Measurements from ENCODE around the gene VSIG2. TPM values are rescaled to one million over a fixed set of nuclear protein-coding genes. Genes with fewer than 3 reads are reported as not detected.
"Not testable (repeated sequence)": the region's sequence is repeated elsewhere in the genome, so short reads cannot be mapped to it uniquely, and the experiment has no call there.

The VSIG2 gene
- total RNA-seq, 1 donor from 2014 or later = 0.20 TPM

GRCh38 chr11:124776865-124777645, 25.0 kb upstream of the VSIG2 start:
- no peak for TF ChIP-seq CTCF (IDR thresholded peaks at IDR 0.05)
- Mint-ChIP-seq H3K27ac (no peak overlapping the region), H3K4me3 (no peak overlapping the region), H3K36me3 (ENCODE audit: low read depth) (peaks cover 28% of the 10 kb centered on the region), H3K4me1 (peaks cover 14% of the 10 kb centered on the region), H3K27me3 (no peaks in the 10 kb centered on the region), H3K9me3 (no peaks in the 10 kb centered on the region)
- POLR2A ChIA-PET = no interaction called here
- DNase-seq (no peak), ATAC-seq (ENCODE audit: low read depth) (no peak)
- intact Hi-C loops (cut with micrococcal nuclease) = no loop called here
- CTCF ChIA-PET = no interaction called here

DNA sequence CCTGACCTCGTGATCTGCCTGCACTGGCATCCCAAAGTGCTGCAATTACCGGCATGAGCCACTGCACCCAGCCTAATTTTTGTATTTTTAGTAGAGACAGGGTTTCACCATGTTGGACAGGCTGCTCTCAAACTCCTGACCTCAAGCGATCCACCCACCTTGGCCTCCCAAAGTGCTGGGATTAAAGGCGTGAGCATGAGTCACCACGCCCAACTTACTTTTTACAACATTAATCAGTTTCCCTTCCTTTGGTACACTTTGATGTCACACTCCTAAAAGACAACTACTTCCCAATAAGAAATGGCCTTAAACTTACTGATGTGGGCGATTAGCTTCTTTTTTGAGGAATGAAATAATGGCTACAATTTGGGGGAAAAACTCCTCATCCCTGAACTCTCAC, 18.9 kb upstream of the VSIG2 start:
- H3K9me3 Mint-ChIP-seq; H3K4me3 Mint-ChIP-seq; DNase-seq; H3K27ac Mint-ChIP-seq; H3K4me1 Mint-ChIP-seq; intact Hi-C loops (cut with micrococcal nuclease); H3K27me3 Mint-ChIP-seq; POLR2A ChIA-PET; ATAC-seq (ENCODE audit: low read depth): not testable (repeated sequence)
- H3K36me3 Mint-ChIP-seq (ENCODE audit: low read depth) = peaks cover 55% of the 10 kb centered on the region
- CTCF ChIA-PET = interaction anchor here (2.6 kb wide), 1 partner anchor 23 kb away, joined by 13 read pairs; no protein-coding TSS in a partner anchor

DNA sequence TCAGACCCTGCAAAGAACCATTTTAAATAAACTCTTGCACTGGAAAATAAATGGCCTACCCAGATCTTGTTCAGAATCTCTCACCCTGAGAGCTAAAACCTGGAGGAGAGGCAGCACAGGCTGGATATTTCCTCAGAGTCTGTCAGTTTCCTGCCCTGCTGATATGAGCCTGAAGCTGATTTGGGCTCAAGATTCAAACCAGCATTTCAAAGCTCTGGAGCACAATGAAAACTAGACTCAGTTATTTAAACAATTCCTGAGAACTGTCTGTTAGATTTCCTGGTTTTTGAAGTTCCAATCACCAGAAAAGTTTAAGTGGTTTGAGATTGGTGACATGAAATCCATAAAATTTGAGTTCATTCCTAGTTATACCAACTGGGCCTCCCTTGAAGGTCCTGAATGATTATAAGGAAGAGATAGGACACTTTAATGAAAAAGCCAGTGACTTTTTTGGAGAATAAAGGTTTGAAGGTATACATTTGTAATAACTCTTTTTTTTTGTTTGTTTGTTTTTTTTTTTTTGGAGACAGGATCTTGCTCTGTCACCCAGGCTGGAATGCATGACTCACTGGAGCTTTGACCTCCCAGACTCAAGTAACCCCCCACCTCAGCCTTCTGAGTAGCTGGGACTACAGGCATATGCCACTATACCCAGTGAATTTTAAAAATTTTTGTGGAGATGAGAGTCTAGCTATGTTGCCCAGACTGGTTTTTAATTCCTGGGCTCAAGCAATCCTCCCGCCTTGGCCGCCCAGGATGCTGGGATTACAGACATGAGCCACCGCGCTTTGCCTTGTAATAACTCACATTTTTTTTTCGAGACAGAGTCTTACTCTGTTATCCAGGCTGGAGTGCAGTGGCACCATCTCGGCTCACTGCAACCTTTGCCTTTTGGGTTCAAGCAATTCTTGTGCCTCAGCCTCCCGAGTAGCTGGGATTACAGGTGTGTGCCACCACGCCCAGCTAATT, 18.0 kb upstream of the VSIG2 start:
- H3K4me3 Mint-ChIP-seq = no peak overlapping the region
- H3K9me3 Mint-ChIP-seq = no peaks in the 10 kb centered on the region
- CTCF ChIA-PET = interaction anchor here (2.6 to 10.0 kb wide), 2 partner anchors 24 to 100 kb away, joined by 13 to 162 read pairs; no protein-coding TSS in a partner anchor
- POLR2A ChIA-PET = interaction anchor here (1.1 kb wide), 1 partner anchor 96 kb away, joined by 4 read pairs; the partner anchor contains the start of gene SPA17
- DNase-seq (no peak), ATAC-seq (ENCODE audit: low read depth) (no peak)
- no peak for TF ChIP-seq CTCF (IDR thresholded peaks at IDR 0.05)
- H3K27me3 Mint-ChIP-seq = no peaks in the 10 kb centered on the region
- H3K36me3 Mint-ChIP-seq (ENCODE audit: low read depth) = peaks cover 56% of the 10 kb centered on the region
- intact Hi-C loops (cut with micrococcal nuclease) = loop anchor here (2.0 to 10.0 kb wide), 2 partner anchors 19 to 695 kb away; no protein-coding TSS in a partner anchor
- H3K27ac Mint-ChIP-seq = no peak overlapping the region
- peaks cover under 1% of the 10 kb centered on the region for H3K4me1 Mint-ChIP-seq

DNA sequence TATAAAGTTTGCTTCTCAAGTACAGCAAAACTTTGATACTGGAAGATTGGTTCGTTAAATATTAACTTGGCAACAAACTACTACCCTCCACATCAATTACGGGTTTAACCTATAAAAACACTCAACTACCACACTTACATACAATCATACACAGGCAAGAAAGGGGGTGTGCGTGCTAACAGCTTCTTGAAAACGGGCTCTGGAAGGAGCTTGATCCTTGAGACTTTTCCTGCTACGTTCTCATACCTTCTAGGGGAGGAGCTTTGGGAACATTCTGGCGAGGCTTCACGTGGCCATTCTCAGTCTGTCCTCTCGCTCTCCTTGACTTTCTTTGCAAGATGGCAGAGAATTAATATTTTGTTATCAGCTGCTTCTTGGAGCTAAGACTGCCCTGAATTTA, 16.9 kb upstream of the VSIG2 start:
- intact Hi-C loops (cut with micrococcal nuclease) = loop anchor here (2.0 to 10.0 kb wide), 2 partner anchors 20 to 694 kb away; no protein-coding TSS in a partner anchor
- Mint-ChIP-seq H3K9me3 (no peaks in the 10 kb centered on the region), H3K27ac (no peak overlapping the region), H3K27me3 (no peaks in the 10 kb centered on the region), H3K36me3 (ENCODE audit: low read depth) (peaks cover 55% of the 10 kb centered on the region), H3K4me1 (peaks cover under 1% of the 10 kb centered on the region), H3K4me3 (no peak overlapping the region)
- DNase-seq (no peak), ATAC-seq (ENCODE audit: low read depth) (no peak)
- ChIA-PET POLR2A (no interaction called here), CTCF (interaction anchor here (2.6 to 10.0 kb wide), 2 partner anchors 25 to 99 kb away, joined by 13 to 162 read pairs; no protein-coding TSS in a partner anchor)
- no peak for TF ChIP-seq CTCF (IDR thresholded peaks at IDR 0.05)

- no peaks in the 10 kb centered on the region for H3K27me3 Mint-ChIP-seq
- DNase-seq (no peak), ATAC-seq (ENCODE audit: low read depth) (no peak)
- H3K36me3 Mint-ChIP-seq (ENCODE audit: low read depth) = peaks cover 42% of the 10 kb centered on the region
- no peak overlapping the region for H3K27ac Mint-ChIP-seq
- TF ChIP-seq CTCF (IDR thresholded peaks at IDR 0.05) = no peak
- CTCF ChIA-PET = interaction anchor here (1.8 to 10.0 kb wide), 2 partner anchors 96 to 122 kb away, joined by 4 to 162 read pairs; no protein-coding TSS in a partner anchor
- no peak overlapping the region for H3K4me3 Mint-ChIP-seq
- peaks cover 17% of the 10 kb centered on the region for H3K4me1 Mint-ChIP-seq
- no peaks in the 10 kb centered on the region for H3K9me3 Mint-ChIP-seq
- intact Hi-C loops (cut with micrococcal nuclease) = loop anchor here (10.0 kb wide), 1 partner anchor 691 kb away; no protein-coding TSS in a partner anchor
- POLR2A ChIA-PET = interaction anchor here (0.7 kb wide), 1 partner anchor 18 kb away, joined by 7 read pairs; no protein-coding TSS in a partner anchor
These were observed 14.1 kb upstream of the VSIG2 start for GRCh38 chr11:124766156-124766555.

Data from activated B cell treated with CpG ODN at 0.5 μM for 24 hours (primary cell).